Osteocyte (in vitro differentiated cells): Measurements from ENCODE around the gene NAB2. TPM values are rescaled to one million over a fixed set of nuclear protein-coding genes. Genes with fewer than 3 reads are reported as not detected.
A peak's percentile ranks its signal among the peaks of the same experiment; 100 is the strongest.

Experiments used
- DNase-seq: peaks from one replicate; pipeline ENCODE4 v3.0.0; 2021; ENCODE audit warnings: mixed read lengths; ENCODE audit not compliant: unreplicated experiment; ENCODE audit errors: extremely low spot score
- H3K27ac Mint-ChIP-seq: one replicate; pipeline ENCODE4 v1.8.0; 2021; ENCODE audit warnings: mild to moderate bottlenecking, mixed read lengths; ENCODE audit not compliant: unreplicated experiment
- H3K27me3 Mint-ChIP-seq: one replicate; pipeline ENCODE4 v1.8.0; 2021; ENCODE audit warnings: mixed read lengths; ENCODE audit not compliant: unreplicated experiment
- H3K36me3 Mint-ChIP-seq: one replicate; pipeline ENCODE4 v1.8.0; 2021; ENCODE audit warnings: mixed read lengths; ENCODE audit not compliant: unreplicated experiment
- H3K4me1 Mint-ChIP-seq: one replicate; pipeline ENCODE4 v1.8.0; 2021; ENCODE audit warnings: mixed read lengths; ENCODE audit not compliant: unreplicated experiment
- H3K4me3 Mint-ChIP-seq: one replicate; pipeline ENCODE4 v1.8.0; 2021; ENCODE audit warnings: mild to moderate bottlenecking, moderate library complexity, mixed read lengths; ENCODE audit not compliant: unreplicated experiment
- H3K9me3 Mint-ChIP-seq: one replicate; pipeline ENCODE4 v1.8.0; 2021; ENCODE audit warnings: mixed read lengths; ENCODE audit not compliant: unreplicated experiment
- CTCF ChIP-seq: fragments of 200-600 bp; sonication (generic); IDR thresholded peaks from 2 replicates; pipeline ENCODE4 v1.5.0; 2021; ENCODE audit warnings: antibody characterized with exemption, mild to moderate bottlenecking, moderate library complexity
- total RNA-seq: library from RNA; stranded (reverse); gene quantifications from 2 replicates; pipeline ENCODE4 v1.2.1, GENCODE V29; 2021

The NAB2 gene
- total RNA-seq, 1 donor from 2014 or later: 42.8 TPM

- Mint-ChIP-seq H3K27ac (peak overlapping the region; percentile 71), H3K27me3 (no peaks in the 10 kb centered on the region), H3K4me1 (peaks cover 52% of the 10 kb centered on the region), H3K9me3 (no peaks in the 10 kb centered on the region), H3K36me3 (peaks cover 29% of the 10 kb centered on the region), H3K4me3 (no peak overlapping the region)
- DNase-seq: no peak
- no peak for TF ChIP-seq CTCF
These were observed 3.6 kb downstream of the NAB2 start for GRCh38 chr12:57092529-57092862.

GRCh38 chr12:57092876-57093414 is 4.0 kb downstream of the NAB2 start:
- peaks cover 51% of the 10 kb centered on the region for H3K4me1 Mint-ChIP-seq
- no peak for TF ChIP-seq CTCF
- H3K27ac Mint-ChIP-seq: peak overlapping the region; percentile 71
- peak overlapping the region; percentile 32 for H3K4me3 Mint-ChIP-seq
- H3K9me3 Mint-ChIP-seq: no peaks in the 10 kb centered on the region
- no peaks in the 10 kb centered on the region for H3K27me3 Mint-ChIP-seq
- H3K36me3 Mint-ChIP-seq: peaks cover 29% of the 10 kb centered on the region
- DNase-seq: peak; percentile 73

- Mint-ChIP-seq H3K4me3 (peak overlapping the region; percentile 45), H3K9me3 (no peaks in the 10 kb centered on the region), H3K36me3 (peaks cover 31% of the 10 kb centered on the region), H3K4me1 (peaks cover 47% of the 10 kb centered on the region), H3K27me3 (no peaks in the 10 kb centered on the region), H3K27ac (peak overlapping the region; percentile 81)
- TF ChIP-seq CTCF: peak; percentile 62
- DNase-seq: peak; percentile 83
These were observed 4.7 kb downstream of the NAB2 start for GRCh38 chr12:57093415-57094207.

GRCh38 chr12:57094208-57095160 is 5.6 kb downstream of the NAB2 start:
- DNase-seq: peak; percentile 78
- peaks cover 37% of the 10 kb centered on the region for H3K36me3 Mint-ChIP-seq
- peak overlapping the region; percentile 81 for H3K27ac Mint-ChIP-seq
- TF ChIP-seq CTCF: no peak
- H3K27me3 Mint-ChIP-seq: no peaks in the 10 kb centered on the region
- peaks cover 47% of the 10 kb centered on the region for H3K4me1 Mint-ChIP-seq
- H3K4me3 Mint-ChIP-seq: no peak overlapping the region
- H3K9me3 Mint-ChIP-seq: no peaks in the 10 kb centered on the region

GRCh38 chr12:57095440-57095839 is 6.5 kb downstream of the NAB2 start:
- DNase-seq: no peak
- TF ChIP-seq CTCF: no peak
- H3K9me3 Mint-ChIP-seq: no peaks in the 10 kb centered on the region
- H3K27ac Mint-ChIP-seq: peak overlapping the region; percentile 81
- peaks cover 38% of the 10 kb centered on the region for H3K36me3 Mint-ChIP-seq
- H3K27me3 Mint-ChIP-seq: no peaks in the 10 kb centered on the region
- H3K4me3 Mint-ChIP-seq: no peak overlapping the region
- peaks cover 41% of the 10 kb centered on the region for H3K4me1 Mint-ChIP-seq
